Measurements from ENCODE around the gene PLEKHG5. TPM values are rescaled to one million over a fixed set of nuclear protein-coding genes. Genes with fewer than 3 reads are reported as not detected.
A peak's percentile ranks its signal among the peaks of the same experiment; 100 is the strongest.

The PLEKHG5 gene
- total and polyA plus RNA-seq, 3 experiments from 2014 or later, result 1.0 to 2.6 (median 2.2) TPM

DNA sequence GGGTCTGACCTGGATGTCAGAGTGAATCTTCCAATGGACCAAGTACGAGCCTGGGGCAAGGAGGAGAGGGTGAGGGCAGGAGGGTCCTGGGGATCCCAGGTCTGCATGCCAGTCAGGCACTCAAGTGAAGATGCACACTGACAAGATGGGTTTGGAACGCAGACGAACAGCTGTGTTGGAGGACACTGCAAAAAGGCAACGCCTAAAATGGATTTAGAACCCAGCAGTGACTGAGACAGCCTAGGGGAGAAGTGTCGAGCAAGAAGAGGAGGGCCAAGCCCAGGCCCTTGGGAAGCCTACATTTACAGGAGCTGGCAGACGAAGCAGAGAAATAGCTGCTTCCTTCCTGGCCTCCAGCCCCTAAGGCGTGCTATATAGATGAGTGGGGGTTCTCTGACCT lies 37.0 kb upstream of the PLEKHG5 start:
- Mint-ChIP-seq H3K9me3 (no peaks in the 10 kb centered on the region), H3K4me1 (peaks cover 0 to 5% (median 0%) of the 10 kb centered on the region in 3 donors), H3K27me3 (no peaks in the 10 kb centered on the region), H3K27ac (no peak overlapping the region), H3K4me3 (no peak overlapping the region), H3K36me3 (peaks cover 6 to 83% (median 22%) of the 10 kb centered on the region in 3 donors)
- no peaks in the 10 kb centered on the region for H3K27me3 ChIP-seq (ENCODE audit: insufficient read depth, low read length, poor library complexity, severe bottlenecking)
- DNase-seq, result no peak
- no peaks in the 10 kb centered on the region for H3K4me1 ChIP-seq (ENCODE audit: insufficient read depth, low read length)
- no peaks in the 10 kb centered on the region for H3K9me3 ChIP-seq (ENCODE audit: low read length)
- ChIA-PET CTCF (no interaction called here), POLR2A (no interaction called here)
- H3K4me3 ChIP-seq (ENCODE audit: low read length), result no peak overlapping the region
- H3K27ac ChIP-seq (ENCODE audit: low read depth, low read length), result no peak overlapping the region
- peaks cover 67% of the 10 kb centered on the region for H3K36me3 ChIP-seq (ENCODE audit: insufficient read depth, low read length)

DNA sequence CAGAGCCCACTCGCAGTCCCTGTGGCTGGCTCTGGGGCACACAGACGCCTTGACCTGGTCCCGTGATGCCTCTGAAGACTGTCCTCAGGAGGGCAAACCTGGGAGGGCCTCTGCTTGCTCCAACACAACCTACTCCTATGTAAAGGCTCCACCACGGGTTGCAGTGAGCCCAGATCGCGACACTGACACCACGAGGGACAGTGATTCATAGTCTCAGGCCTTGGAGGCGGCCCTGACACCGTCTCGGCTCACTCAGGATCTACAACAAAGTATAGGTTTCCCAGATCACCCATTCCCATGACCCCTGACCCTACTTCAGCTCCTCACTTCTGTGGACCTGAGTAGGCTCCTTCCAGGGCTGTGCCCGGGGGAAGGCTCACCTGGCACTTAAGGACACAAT lies 34.8 kb upstream of the PLEKHG5 start:
- H3K27ac Mint-ChIP-seq, result no peak overlapping the region
- H3K36me3 ChIP-seq (ENCODE audit: insufficient read depth, low read length), result peaks cover 46% of the 10 kb centered on the region
- POLR2A ChIA-PET, result no interaction called here

DNA sequence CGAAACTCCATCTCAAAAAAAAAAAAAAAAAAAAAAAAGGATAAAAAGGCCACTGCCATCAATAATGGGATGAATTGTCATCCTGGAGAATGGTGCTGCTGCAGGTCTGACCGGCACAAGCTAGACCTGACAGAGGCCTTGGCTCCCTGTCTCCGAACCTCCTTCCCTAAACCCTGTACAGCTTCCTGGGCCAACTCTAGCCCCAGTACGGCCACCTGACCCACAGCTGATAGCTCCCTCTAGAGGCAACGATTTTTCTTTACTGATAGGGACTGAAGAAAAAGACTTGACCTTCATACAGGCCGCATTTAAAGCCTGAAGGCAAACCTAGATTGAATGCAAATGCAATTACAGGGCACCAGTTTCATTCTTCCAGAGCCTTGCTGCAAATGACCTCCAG lies 32.1 kb upstream of the PLEKHG5 start:
- ChIA-PET CTCF (interaction anchor here (0.9 to 1.2 kb wide), 5 partner anchors 33 to 100 kb away, joined by 3 to 4 read pairs (median 3); no protein-coding TSS in a partner anchor), POLR2A (no interaction called here)
- Mint-ChIP-seq H3K4me1 (peaks cover 0 to 5% (median 0%) of the 10 kb centered on the region in 3 donors), H3K27me3 (no peaks in the 10 kb centered on the region), H3K27ac (peak overlapping the region in 5 of 8 donors; percentile 14 to 68 (median 36)), H3K4me3 (no peak overlapping the region), H3K9me3 (no peaks in the 10 kb centered on the region), H3K36me3 (peaks cover 0 to 46% (median 11%) of the 10 kb centered on the region in 3 donors)
- no peak overlapping the region for H3K4me3 ChIP-seq (ENCODE audit: low read length)
- no peaks in the 10 kb centered on the region for H3K27me3 ChIP-seq (ENCODE audit: insufficient read depth, low read length, poor library complexity, severe bottlenecking)
- DNase-seq, result no peak
- H3K36me3 ChIP-seq (ENCODE audit: insufficient read depth, low read length), result peaks cover 32% of the 10 kb centered on the region
- no peaks in the 10 kb centered on the region for H3K4me1 ChIP-seq (ENCODE audit: insufficient read depth, low read length)
- H3K27ac ChIP-seq (ENCODE audit: low read depth, low read length), result no peak overlapping the region
- no peaks in the 10 kb centered on the region for H3K9me3 ChIP-seq (ENCODE audit: low read length)

More for the DNA sequence above, 34.8 kb upstream of the PLEKHG5 start:
- Mint-ChIP-seq H3K9me3 (no peaks in the 10 kb centered on the region), H3K27me3 (no peaks in the 10 kb centered on the region), H3K4me3 (no peak overlapping the region), H3K4me1 (peaks cover 0 to 5% (median 0%) of the 10 kb centered on the region in 3 donors), H3K36me3 (peaks cover 0 to 62% (median 11%) of the 10 kb centered on the region in 3 donors)
- Histone ChIP-seq H3K4me1 (ENCODE audit: insufficient read depth, low read length) (no peaks in the 10 kb centered on the region), H3K27me3 (ENCODE audit: insufficient read depth, low read length, poor library complexity, severe bottlenecking) (no peaks in the 10 kb centered on the region), H3K4me3 (ENCODE audit: low read length) (no peak overlapping the region), H3K27ac (ENCODE audit: low read depth, low read length) (no peak overlapping the region), H3K9me3 (ENCODE audit: low read length) (no peaks in the 10 kb centered on the region)
- no peak for DNase-seq
- CTCF ChIA-PET, result interaction anchor here (1.2 kb wide), 1 partner anchor 9 kb away, joined by 4 read pairs; no protein-coding TSS in a partner anchor

DNA sequence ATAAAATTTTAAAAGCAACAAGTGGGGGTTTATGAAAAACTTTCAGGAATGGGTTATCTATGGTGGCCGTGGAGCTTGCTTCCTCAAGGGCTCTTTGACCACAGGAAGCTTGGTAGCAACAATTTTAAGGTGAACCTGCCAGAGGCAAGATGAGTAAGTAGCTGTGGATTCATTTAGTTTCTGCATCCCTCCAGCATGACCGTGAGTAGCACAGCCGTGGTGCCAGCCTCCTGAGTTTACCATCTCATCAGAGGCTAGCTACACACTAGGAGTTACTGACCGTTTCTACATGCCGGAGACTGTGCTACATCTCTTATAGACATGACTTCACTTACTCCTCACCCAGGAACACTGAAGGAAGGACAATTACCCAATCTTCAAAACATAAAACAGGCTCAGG lies 30.1 kb upstream of the PLEKHG5 start:
- Mint-ChIP-seq H3K36me3 (peaks cover 0 to 26% (median 4%) of the 10 kb centered on the region in 3 donors), H3K9me3 (no peaks in the 10 kb centered on the region), H3K4me3 (peak overlapping the region in 1 of 7 donors; percentile 46), H3K27me3 (no peaks in the 10 kb centered on the region), H3K27ac (peak overlapping the region in 7 of 8 donors; percentile 12 to 61 (median 36)), H3K4me1 (peaks cover 0 to 5% (median 0%) of the 10 kb centered on the region in 3 donors)
- no peak for DNase-seq
- no peak overlapping the region for H3K4me3 ChIP-seq (ENCODE audit: low read length)
- H3K27me3 ChIP-seq (ENCODE audit: insufficient read depth, low read length, poor library complexity, severe bottlenecking), result no peaks in the 10 kb centered on the region
- H3K4me1 ChIP-seq (ENCODE audit: insufficient read depth, low read length), result no peaks in the 10 kb centered on the region
- ChIA-PET POLR2A (no interaction called here), CTCF (interaction anchor here (1.2 kb wide), 1 partner anchor 14 kb away, joined by 3 read pairs; no protein-coding TSS in a partner anchor)
- H3K27ac ChIP-seq (ENCODE audit: low read depth, low read length), result no peak overlapping the region
- H3K36me3 ChIP-seq (ENCODE audit: insufficient read depth, low read length), result peaks cover 24% of the 10 kb centered on the region
- H3K9me3 ChIP-seq (ENCODE audit: low read length), result no peaks in the 10 kb centered on the region

DNA sequence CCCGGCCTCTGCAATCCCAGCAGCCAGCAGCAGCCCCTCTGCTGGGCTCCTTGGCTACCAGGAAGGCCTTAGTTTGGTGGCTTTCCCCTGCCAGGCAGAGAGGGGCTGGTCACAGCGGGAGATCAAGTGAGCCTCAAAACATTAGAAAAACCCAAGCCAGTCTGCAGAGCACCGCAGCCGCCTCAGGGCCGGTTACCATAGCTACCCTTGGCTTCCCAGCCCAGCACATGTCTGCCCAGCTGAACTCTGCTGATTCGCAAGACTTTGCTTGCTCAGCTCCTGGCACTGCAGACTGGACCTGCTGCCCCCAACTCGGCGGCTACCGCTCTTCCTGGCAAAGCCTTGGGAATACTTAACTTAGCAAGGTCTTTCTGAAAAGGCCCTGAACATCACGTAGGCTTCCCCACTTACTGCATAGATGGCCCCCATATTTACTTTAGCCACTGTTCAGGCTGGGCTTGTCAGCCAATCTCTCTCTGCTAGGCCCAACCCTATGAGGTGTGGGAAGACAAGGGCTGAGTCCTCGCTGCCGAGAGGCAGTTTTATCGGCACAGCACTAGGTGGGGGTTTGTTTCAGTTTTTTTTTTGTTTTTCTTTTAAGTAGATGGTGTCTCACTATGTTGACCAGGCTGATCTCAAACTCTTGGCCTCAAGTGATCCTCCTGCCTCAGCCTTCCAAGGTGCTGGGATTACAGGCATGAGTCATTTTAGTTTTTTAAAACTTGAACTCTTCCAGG lies 28.6 kb upstream of the PLEKHG5 start:
- Mint-ChIP-seq H3K4me3 (no peak overlapping the region), H3K36me3 (peaks cover 0 to 12% (median 0%) of the 10 kb centered on the region in 3 donors), H3K27ac (peak overlapping the region in 1 of 8 donors; percentile 74), H3K9me3 (no peaks in the 10 kb centered on the region), H3K4me1 (peaks cover 0 to 5% (median 0%) of the 10 kb centered on the region in 3 donors), H3K27me3 (no peaks in the 10 kb centered on the region)
- H3K4me1 ChIP-seq (ENCODE audit: insufficient read depth, low read length), result no peaks in the 10 kb centered on the region
- no peak for DNase-seq
- no peak overlapping the region for H3K27ac ChIP-seq (ENCODE audit: low read depth, low read length)
- POLR2A ChIA-PET, result no interaction called here
- H3K36me3 ChIP-seq (ENCODE audit: insufficient read depth, low read length), result peaks cover 10% of the 10 kb centered on the region
- no peaks in the 10 kb centered on the region for H3K9me3 ChIP-seq (ENCODE audit: low read length)
- no peak overlapping the region for H3K4me3 ChIP-seq (ENCODE audit: low read length)
- H3K27me3 ChIP-seq (ENCODE audit: insufficient read depth, low read length, poor library complexity, severe bottlenecking), result no peaks in the 10 kb centered on the region
- CTCF ChIA-PET, result no interaction called here

DNA sequence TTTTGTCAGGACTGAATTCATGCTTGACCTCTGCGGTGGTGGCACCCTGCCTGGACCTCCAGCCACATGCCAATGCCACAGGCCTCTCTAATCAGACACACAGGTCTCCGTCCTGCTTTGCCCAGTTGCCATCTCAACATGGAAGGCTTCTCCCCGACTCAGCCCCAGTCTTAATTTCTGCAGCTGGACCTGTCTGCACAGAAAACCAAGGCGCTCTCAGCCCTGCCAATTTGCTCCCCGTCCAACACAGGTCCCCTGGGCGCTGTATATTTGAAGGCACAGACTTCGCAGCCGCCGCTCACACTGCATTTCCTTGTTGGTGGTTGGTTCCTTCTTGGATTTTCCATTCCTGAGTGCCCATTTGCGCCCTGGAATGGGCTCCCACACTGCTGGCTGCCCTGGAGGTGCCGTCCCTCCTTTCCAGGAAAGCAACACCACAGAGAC lies 28.0 kb upstream of the PLEKHG5 start:
- ChIA-PET CTCF (no interaction called here), POLR2A (no interaction called here)
- H3K9me3 ChIP-seq (ENCODE audit: low read length), result no peaks in the 10 kb centered on the region
- no peak overlapping the region for H3K27ac Mint-ChIP-seq
- peaks cover 0 to 9% (median 0%) of the 10 kb centered on the region in 3 donors for H3K36me3 Mint-ChIP-seq
- peaks cover 0 to 5% (median 0%) of the 10 kb centered on the region in 3 donors for H3K4me1 Mint-ChIP-seq
- H3K4me3 Mint-ChIP-seq, result no peak overlapping the region
- no peaks in the 10 kb centered on the region for H3K27me3 Mint-ChIP-seq
- no peak overlapping the region for H3K4me3 ChIP-seq (ENCODE audit: low read length)
- DNase-seq, result no peak
- peaks cover 9% of the 10 kb centered on the region for H3K36me3 ChIP-seq (ENCODE audit: insufficient read depth, low read length)
- H3K27me3 ChIP-seq (ENCODE audit: insufficient read depth, low read length, poor library complexity, severe bottlenecking), result no peaks in the 10 kb centered on the region
- H3K27ac ChIP-seq (ENCODE audit: low read depth, low read length), result no peak overlapping the region
- no peaks in the 10 kb centered on the region for H3K4me1 ChIP-seq (ENCODE audit: insufficient read depth, low read length)
- H3K9me3 Mint-ChIP-seq, result no peaks in the 10 kb centered on the region

DNA sequence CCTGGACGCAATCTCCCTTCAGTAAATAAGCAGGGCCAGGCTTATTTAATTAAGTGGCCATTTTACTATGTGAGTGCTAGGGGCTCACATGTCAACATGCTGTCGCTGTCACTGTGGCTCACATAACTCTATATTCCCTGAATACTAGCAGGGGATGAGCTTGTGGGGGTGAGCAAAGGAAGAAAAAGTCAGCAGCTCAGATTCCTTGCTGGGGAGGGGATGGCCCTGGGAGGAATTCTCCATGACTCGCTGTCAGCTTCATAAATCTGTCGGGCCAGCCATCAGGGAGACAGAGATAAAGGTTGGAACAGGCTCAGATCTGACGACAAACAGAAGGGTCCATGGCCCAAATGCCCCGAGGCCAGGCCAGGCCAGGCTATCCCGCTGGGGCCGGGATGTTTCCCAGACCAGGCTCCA lies 26.0 kb upstream of the PLEKHG5 start:
- no peak for DNase-seq
- H3K4me1 Mint-ChIP-seq, result no peaks in the 10 kb centered on the region
- Histone ChIP-seq H3K36me3 (ENCODE audit: insufficient read depth, low read length) (no peaks in the 10 kb centered on the region), H3K9me3 (ENCODE audit: low read length) (no peaks in the 10 kb centered on the region), H3K4me3 (ENCODE audit: low read length) (no peak overlapping the region), H3K27me3 (ENCODE audit: insufficient read depth, low read length, poor library complexity, severe bottlenecking) (no peaks in the 10 kb centered on the region), H3K4me1 (ENCODE audit: insufficient read depth, low read length) (no peaks in the 10 kb centered on the region), H3K27ac (ENCODE audit: low read depth, low read length) (no peak overlapping the region)
- no peak overlapping the region for H3K4me3 Mint-ChIP-seq
- ChIA-PET CTCF (no interaction called here), POLR2A (no interaction called here)
- H3K9me3 Mint-ChIP-seq, result no peaks in the 10 kb centered on the region
- H3K27ac Mint-ChIP-seq, result no peak overlapping the region
- no peaks in the 10 kb centered on the region for H3K36me3 Mint-ChIP-seq
- H3K27me3 Mint-ChIP-seq, result no peaks in the 10 kb centered on the region

DNA sequence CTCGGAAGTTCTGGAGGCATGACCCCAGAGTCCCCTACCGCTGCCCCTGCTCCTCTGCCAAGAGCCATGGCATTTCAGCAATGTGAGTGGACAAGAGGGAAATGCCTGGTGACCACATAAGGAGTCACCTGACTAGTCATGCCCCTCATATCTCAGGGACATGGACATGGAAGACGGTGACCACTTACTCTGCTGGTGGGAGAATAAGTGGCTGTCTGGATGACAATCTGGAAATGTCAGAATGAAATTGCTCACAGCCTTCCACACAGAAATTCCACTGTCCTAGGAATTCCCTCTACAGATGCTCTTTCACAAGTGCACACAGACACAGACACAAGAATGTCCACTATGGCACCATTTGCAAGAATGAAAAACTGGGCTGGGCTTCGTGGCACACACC lies 24.3 kb upstream of the PLEKHG5 start:
- POLR2A ChIA-PET, result no interaction called here
- DNase-seq, result peak in 1 of 5 donors; percentile 9

More for the DNA sequence above, 24.3 kb upstream of the PLEKHG5 start:
- no peaks in the 10 kb centered on the region for H3K9me3 Mint-ChIP-seq
- no peak overlapping the region for H3K4me3 ChIP-seq (ENCODE audit: low read length)
- no peaks in the 10 kb centered on the region for H3K36me3 ChIP-seq (ENCODE audit: insufficient read depth, low read length)
- H3K9me3 ChIP-seq (ENCODE audit: low read length), result no peaks in the 10 kb centered on the region
- no peaks in the 10 kb centered on the region for H3K4me1 ChIP-seq (ENCODE audit: insufficient read depth, low read length)
- no peaks in the 10 kb centered on the region for H3K36me3 Mint-ChIP-seq
- H3K4me3 Mint-ChIP-seq, result no peak overlapping the region
- peak overlapping the region in 1 of 8 donors; percentile 11 for H3K27ac Mint-ChIP-seq
- no peaks in the 10 kb centered on the region for H3K4me1 Mint-ChIP-seq
- no peak overlapping the region for H3K27ac ChIP-seq (ENCODE audit: low read depth, low read length)
- H3K27me3 ChIP-seq (ENCODE audit: insufficient read depth, low read length, poor library complexity, severe bottlenecking), result no peaks in the 10 kb centered on the region
- H3K27me3 Mint-ChIP-seq, result no peaks in the 10 kb centered on the region
- CTCF ChIA-PET, result no interaction called here

Data from CD8-positive, alpha-beta memory T cell (primary cell).